Neuron (in vitro differentiated cells): ENCODE measurements around the gene STXBP2.

Source experiments
- H2AFZ ChIP-seq: one replicate; pipeline ENCODE4 v1.6.1; 2013; ENCODE audit warnings: low read depth, mild to moderate bottlenecking, inconsistent platforms, low read length, moderate library complexity
- H3K27me3 ChIP-seq: one replicate; pipeline ENCODE4 v1.6.1; 2013; ENCODE audit warnings: low read length; ENCODE audit not compliant: insufficient read depth
- H3K36me3 ChIP-seq: one replicate; pipeline ENCODE4 v1.6.1; 2013; ENCODE audit warnings: low read length; ENCODE audit not compliant: insufficient read depth
- H3K4me1 ChIP-seq: one replicate; pipeline ENCODE4 v1.6.1; 2013; ENCODE audit warnings: low read length; ENCODE audit not compliant: insufficient read depth
- H3K4me3 ChIP-seq: 2 replicates; pipeline ENCODE4 v1.5.1; 2013; ENCODE audit warnings: mild to moderate bottlenecking, low read length, moderate library complexity
- H3K9me3 ChIP-seq: one replicate; pipeline ENCODE4 v1.6.1; 2013; ENCODE audit warnings: low read length

The STXBP2 gene

GRCh38 chr19:7632340-7633203, 4.3 kb upstream of the STXBP2 start:
- H3K36me3 ChIP-seq: peaks cover 9% of the 10 kb centered on the region
- peaks cover 22% of the 10 kb centered on the region for H3K4me1 ChIP-seq
- H3K9me3 ChIP-seq: no peaks in the 10 kb centered on the region
- peaks cover 13% of the 10 kb centered on the region for H3K27me3 ChIP-seq
- H2AFZ ChIP-seq: no peak overlapping the region
- H3K4me3 ChIP-seq: no peak overlapping the region

GRCh38 chr19:7633698-7634097, 3.2 kb upstream of the STXBP2 start, which contains the start of gene PCP2:
TSS of gene PCP2 (minus strand) at chr19:7633719. CDS start at chr19:7633457, 262 bp downstream.
- Histone ChIP-seq H2AFZ (no peak within 1 kb of the TSS), H3K36me3 (peaks cover 9% of the 10 kb centered on the region), H3K9me3 (no peaks in the 10 kb centered on the region), H3K27me3 (peaks cover 14% of the 10 kb centered on the region), H3K4me1 (peaks cover 15% of the 10 kb centered on the region), H3K4me3 (no peak within 1 kb of the TSS)

- no peak overlapping the region for H3K4me3 ChIP-seq
- peaks cover 5% of the 10 kb centered on the region for H3K4me1 ChIP-seq
- peaks cover 9% of the 10 kb centered on the region for H3K36me3 ChIP-seq
- no peak overlapping the region for H2AFZ ChIP-seq
- no peaks in the 10 kb centered on the region for H3K9me3 ChIP-seq
- peaks cover 14% of the 10 kb centered on the region for H3K27me3 ChIP-seq
Measured at GRCh38 chr19:7635670-7636069, 1.2 kb upstream of the STXBP2 start.

- H3K4me3 ChIP-seq: no peak overlapping the region
Measured at GRCh38 chr19:7636317-7636690, 606 bp upstream of the STXBP2 start.

DNA sequence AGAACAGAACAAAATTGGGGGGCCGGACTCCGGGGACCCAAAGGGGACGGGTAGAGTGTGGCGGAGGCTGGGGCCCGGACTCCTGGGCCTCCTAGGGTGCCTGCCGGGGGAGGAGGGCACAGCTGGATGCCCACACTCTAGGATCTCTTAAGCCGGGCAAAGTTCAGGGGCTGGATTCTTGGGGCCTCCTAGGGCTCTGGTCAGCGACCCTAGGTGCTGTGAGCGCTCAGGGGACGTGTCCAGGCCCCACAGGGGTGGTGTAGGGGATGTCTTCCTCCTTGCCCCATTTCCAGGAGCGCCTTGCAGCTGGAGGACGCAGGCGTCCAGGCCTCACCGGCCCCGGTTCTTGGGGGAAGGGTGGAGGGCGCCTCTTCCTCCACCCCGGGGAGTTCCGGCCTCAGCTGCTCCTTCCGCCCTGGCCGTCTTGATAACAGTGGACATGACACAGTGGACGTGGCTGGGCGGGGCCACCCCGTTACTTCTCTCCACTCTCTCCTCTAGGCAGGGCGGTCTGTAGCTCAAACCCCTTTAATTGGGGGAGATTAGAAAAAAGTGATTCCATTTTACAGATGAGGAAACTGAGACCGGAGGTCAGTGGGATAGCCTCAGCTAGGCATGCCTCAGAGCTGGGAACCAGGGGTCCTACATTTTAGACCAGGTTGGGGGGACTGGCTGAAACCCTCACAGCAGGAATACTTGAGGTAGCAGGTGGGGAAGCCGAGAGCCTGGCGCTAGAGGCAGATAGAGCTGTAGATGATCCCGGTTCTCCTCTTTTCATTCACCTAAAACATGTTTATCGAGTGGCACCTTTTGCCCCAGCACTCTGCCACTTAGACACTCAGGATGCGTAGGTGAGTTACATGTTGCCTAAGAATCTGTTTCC, 705 bp downstream of the STXBP2 start:
- H3K4me1 ChIP-seq: no peaks in the 10 kb centered on the region
- H3K36me3 ChIP-seq: no peaks in the 10 kb centered on the region
- no peak overlapping the region for H2AFZ ChIP-seq
- no peaks in the 10 kb centered on the region for H3K9me3 ChIP-seq
- no peak overlapping the region for H3K4me3 ChIP-seq
- peaks cover 14% of the 10 kb centered on the region for H3K27me3 ChIP-seq

More at GRCh38 chr19:7636317-7636690, 606 bp upstream of the STXBP2 start:
- no peak overlapping the region for H2AFZ ChIP-seq
- H3K9me3 ChIP-seq: no peaks in the 10 kb centered on the region
- peaks cover 9% of the 10 kb centered on the region for H3K36me3 ChIP-seq
- peaks cover 14% of the 10 kb centered on the region for H3K27me3 ChIP-seq
- no peaks in the 10 kb centered on the region for H3K4me1 ChIP-seq

DNA sequence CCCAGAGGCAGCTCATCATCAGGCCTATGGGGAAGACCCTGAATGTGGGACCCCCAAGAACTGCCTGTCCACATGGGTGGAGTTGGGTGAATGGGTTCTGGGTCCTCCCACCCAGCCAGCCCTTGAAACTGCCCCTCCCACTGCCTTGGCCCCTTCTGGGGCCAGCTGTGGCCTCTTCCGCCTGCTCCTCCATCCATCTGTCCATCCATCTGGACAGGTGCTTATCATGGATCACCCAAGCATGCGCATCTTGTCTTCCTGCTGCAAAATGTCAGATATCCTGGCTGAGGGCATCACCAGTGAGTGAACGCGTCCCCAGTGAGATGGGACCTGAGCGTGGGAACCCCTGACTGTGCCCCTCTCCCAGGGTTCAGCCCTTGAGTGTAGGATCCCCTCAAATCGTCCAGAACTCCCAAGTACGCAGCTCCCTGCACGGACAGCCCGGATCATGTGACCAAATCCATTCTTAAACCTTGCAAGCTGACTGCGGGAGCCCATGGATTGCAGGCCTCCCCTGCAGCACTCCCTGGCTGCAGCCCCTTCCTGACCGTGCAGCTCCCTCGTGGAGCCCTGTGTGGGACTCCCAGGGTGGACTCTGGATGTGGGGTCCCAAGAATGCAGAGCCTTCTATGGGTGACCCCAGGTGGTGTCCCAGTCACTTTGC, 2.0 kb downstream of the STXBP2 start:
- no peak overlapping the region for H3K4me3 ChIP-seq
- H3K36me3 ChIP-seq: no peaks in the 10 kb centered on the region
- H3K4me1 ChIP-seq: no peaks in the 10 kb centered on the region
- no peak overlapping the region for H2AFZ ChIP-seq
- no peaks in the 10 kb centered on the region for H3K9me3 ChIP-seq
- H3K27me3 ChIP-seq: peaks cover 14% of the 10 kb centered on the region

DNA sequence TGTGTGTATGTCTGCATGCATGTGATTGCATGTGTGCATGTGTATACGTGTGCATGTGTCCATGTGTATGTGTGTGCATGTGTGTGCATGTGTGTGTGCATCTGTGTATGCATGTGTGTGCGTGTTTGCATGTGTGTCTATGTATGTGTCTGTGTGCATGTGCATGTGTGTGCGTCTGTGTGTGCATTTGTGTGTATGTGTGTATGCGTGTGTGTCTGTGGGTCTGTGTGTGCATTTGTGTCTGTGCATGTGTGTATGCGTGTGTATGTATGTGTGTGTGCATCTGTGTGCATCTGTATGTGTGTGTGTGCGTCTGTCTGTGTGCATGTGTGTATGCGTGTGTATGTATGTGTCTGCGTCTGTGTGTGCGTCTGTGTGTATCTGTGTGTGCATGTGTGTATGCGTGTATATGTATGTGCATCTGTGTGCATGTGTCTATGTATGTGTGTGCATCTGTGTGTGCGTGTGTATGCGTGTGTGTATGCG, 3.0 kb downstream of the STXBP2 start:
- Histone ChIP-seq H3K9me3 (no peaks in the 10 kb centered on the region), H3K36me3 (no peaks in the 10 kb centered on the region), H3K4me1 (no peaks in the 10 kb centered on the region), H3K4me3 (no peak overlapping the region), H3K27me3 (peaks cover 14% of the 10 kb centered on the region), H2AFZ (no peak overlapping the region)

GRCh38 chr19:7640803-7641202, 3.9 kb downstream of the STXBP2 start:
- Histone ChIP-seq H3K4me1 (no peaks in the 10 kb centered on the region), H3K27me3 (peaks cover 14% of the 10 kb centered on the region), H2AFZ (no peak overlapping the region), H3K4me3 (no peak overlapping the region), H3K9me3 (no peaks in the 10 kb centered on the region), H3K36me3 (no peaks in the 10 kb centered on the region)

GRCh38 chr19:7641290-7642276, 4.7 kb downstream of the STXBP2 start:
- Histone ChIP-seq H3K4me3 (no peak overlapping the region), H2AFZ (no peak overlapping the region), H3K4me1 (no peaks in the 10 kb centered on the region), H3K36me3 (no peaks in the 10 kb centered on the region), H3K27me3 (peaks cover 7% of the 10 kb centered on the region), H3K9me3 (no peaks in the 10 kb centered on the region)

GRCh38 chr19:7642295-7643030, 5.6 kb downstream of the STXBP2 start:
- H2AFZ ChIP-seq: no peak overlapping the region
- H3K9me3 ChIP-seq: no peaks in the 10 kb centered on the region
- H3K4me1 ChIP-seq: no peaks in the 10 kb centered on the region
- no peaks in the 10 kb centered on the region for H3K36me3 ChIP-seq
- peaks cover 2% of the 10 kb centered on the region for H3K27me3 ChIP-seq
- H3K4me3 ChIP-seq: no peak overlapping the region

- no peak overlapping the region for H2AFZ ChIP-seq
- H3K36me3 ChIP-seq: no peaks in the 10 kb centered on the region
- H3K9me3 ChIP-seq: no peaks in the 10 kb centered on the region
- H3K27me3 ChIP-seq: no peaks in the 10 kb centered on the region
- H3K4me1 ChIP-seq: no peaks in the 10 kb centered on the region
- H3K4me3 ChIP-seq: no peak overlapping the region
Measured at GRCh38 chr19:7643031-7643415, 6.1 kb downstream of the STXBP2 start.
